Lower leg skin (tissue), 3 donors: ENCODE results near the gene PFDN6.

Experiments used
- POLR2A ChIP-seq, 2 donors: fragments of 450-650 bp; IDR thresholded peaks; one replicate each; pipeline ENCODE4 v1.6.1; 2016 to 2017; ENCODE audit warnings: antibody characterized with exemption in 2 of 2, mild to moderate bottlenecking in 1 of 2, moderate library complexity in 1 of 2
- TF ChIP-seq, protein P1 (sequence below), 3 donors: fragments of 450-650 bp; IDR thresholded peaks; one replicate each; pipeline ENCODE4 v1.5.1; 2016; ENCODE audit warnings: antibody characterized with exemption in 3 of 3, mild to moderate bottlenecking in 3 of 3, moderate library complexity in 2 of 3

DNA sequence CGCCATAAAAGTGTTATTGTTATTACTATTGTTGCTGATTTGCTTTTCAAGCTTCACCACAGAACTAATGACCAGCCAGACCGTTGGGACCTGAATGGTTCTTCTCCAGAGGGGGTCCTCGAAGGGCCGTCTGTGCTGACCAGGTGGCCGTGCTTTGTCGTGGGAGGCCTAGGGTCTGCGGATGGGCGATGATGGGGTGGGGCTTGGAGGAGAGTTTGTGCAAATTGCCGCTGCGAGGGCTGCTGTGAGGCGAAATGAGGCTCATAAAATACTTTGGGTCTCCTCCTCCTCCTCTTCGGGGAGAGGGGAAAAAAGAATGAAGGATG, 34.2 kb downstream of the PFDN6 start:
- TF ChIP-seq, protein P1, sequence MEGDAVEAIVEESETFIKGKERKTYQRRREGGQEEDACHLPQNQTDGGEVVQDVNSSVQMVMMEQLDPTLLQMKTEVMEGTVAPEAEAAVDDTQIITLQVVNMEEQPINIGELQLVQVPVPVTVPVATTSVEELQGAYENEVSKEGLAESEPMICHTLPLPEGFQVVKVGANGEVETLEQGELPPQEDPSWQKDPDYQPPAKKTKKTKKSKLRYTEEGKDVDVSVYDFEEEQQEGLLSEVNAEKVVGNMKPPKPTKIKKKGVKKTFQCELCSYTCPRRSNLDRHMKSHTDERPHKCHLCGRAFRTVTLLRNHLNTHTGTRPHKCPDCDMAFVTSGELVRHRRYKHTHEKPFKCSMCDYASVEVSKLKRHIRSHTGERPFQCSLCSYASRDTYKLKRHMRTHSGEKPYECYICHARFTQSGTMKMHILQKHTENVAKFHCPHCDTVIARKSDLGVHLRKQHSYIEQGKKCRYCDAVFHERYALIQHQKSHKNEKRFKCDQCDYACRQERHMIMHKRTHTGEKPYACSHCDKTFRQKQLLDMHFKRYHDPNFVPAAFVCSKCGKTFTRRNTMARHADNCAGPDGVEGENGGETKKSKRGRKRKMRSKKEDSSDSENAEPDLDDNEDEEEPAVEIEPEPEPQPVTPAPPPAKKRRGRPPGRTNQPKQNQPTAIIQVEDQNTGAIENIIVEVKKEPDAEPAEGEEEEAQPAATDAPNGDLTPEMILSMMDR (IDR thresholded peaks at IDR 0.05): no peak
- TF ChIP-seq POLR2A (IDR thresholded peaks at IDR 0.05): no peak
